ENCODE measurements around the gene MMP11. TPM values are rescaled to one million over a fixed set of nuclear protein-coding genes. Genes with fewer than 3 reads are reported as not detected.

MMP11 gene
- total and polyA plus RNA-seq, 2 of the 13 experiments (the other 11 are each of a cell fraction or from before 2014, with no cell fraction given) = 8.9 to 28.6 TPM

GRCh38 chr22:23772649-23773473, at the start of gene MMP11 (continued):
- TF ChIP-seq THRA (CRISPR knock-in tag; IDR thresholded peaks at IDR 0.05; ENCODE audit: borderline replicate concordance) = peak; percentile 8; the same call in 1 of the 2 replicates
- peak; percentile 39; the same call in 1 of the 2 replicates for TF ChIP-seq GABPB1 (CRISPR knock-in tag; IDR thresholded peaks at IDR 0.05)
- TF ChIP-seq CTCF (CRISPR knock-in tag; IDR thresholded peaks at IDR 0.05) = peak; percentile 43; the same call in 1 of the 2 replicates
- TF ChIP-seq ZNF235 (CRISPR knock-in tag; IDR thresholded peaks at IDR 0.05; ENCODE audit: borderline replicate concordance) = 0 out of 2 replicates have a peak, but pooled peaks have one; percentile 21
- TF ChIP-seq ZNF329 (CRISPR knock-in tag; IDR thresholded peaks at IDR 0.05; ENCODE audit: low read depth) = 0 out of 2 replicates have a peak, but pooled peaks have one; percentile 24
- TF ChIP-seq ZFX (CRISPR knock-in tag; IDR thresholded peaks at IDR 0.05; ENCODE audit: low read depth) = peak; percentile 64
- peak; percentile 27; the same call in 1 of the 2 replicates for TF ChIP-seq POLR2G (IDR thresholded peaks at IDR 0.05; ENCODE audit: low read depth, low read length)
- peak; percentile 69 for TF ChIP-seq ZEB1 (IDR thresholded peaks at IDR 0.05; ENCODE audit: insufficient replicate concordance, low read depth)
- TF ChIP-seq POLR2A (IDR thresholded peaks at IDR 0.05; ENCODE audit: insufficient read depth in 1 of 2, low read depth in 2 of 2, low read length in 2 of 2) = peak; percentile 35 to 74; a peak in 2 of 4 replicates
- TF ChIP-seq MXD1 (CRISPR knock-in tag; IDR thresholded peaks at IDR 0.05) = peak; percentile 41
- TF ChIP-seq ZNF574 (CRISPR knock-in tag; IDR thresholded peaks at IDR 0.05) = peak; percentile 55
- peak; percentile 37; the same call in 1 of the 2 replicates for TF ChIP-seq ZNF770 (CRISPR knock-in tag; IDR thresholded peaks at IDR 0.05)
- TF ChIP-seq AGO1 (IDR thresholded peaks at IDR 0.05; ENCODE audit: low read depth, low read length, poor library complexity, severe bottlenecking) = peak; percentile 17
- 0 out of 2 replicates have a peak, but pooled peaks have one; percentile 19 for TF ChIP-seq ZNF768 (CRISPR knock-in tag; IDR thresholded peaks at IDR 0.05)
- peak; percentile 59 for TF ChIP-seq AGO2 (optimal IDR thresholded peaks at IDR 0.05; ENCODE audit: low read depth, low read length)
- TF ChIP-seq MAX (IDR thresholded peaks at IDR 0.05) = peak; percentile 15; the same call in 1 of the 2 replicates
- TF ChIP-seq IRX3 (CRISPR knock-in tag; IDR thresholded peaks at IDR 0.05; ENCODE audit: borderline replicate concordance, low read depth) = peak; percentile 34; the same call in 1 of the 2 replicates
- no peak for TF ChIP-seq MAZ (IDR thresholded peaks at IDR 0.05; ENCODE audit: borderline replicate concordance, low read depth, low read length)
- peak; percentile 40; the same call in 1 of the 2 replicates for TF ChIP-seq MAZ (CRISPR knock-in tag; IDR thresholded peaks at IDR 0.05; ENCODE audit: low read depth)
